NK-92 treated with Interleukin-12 subunit alpha and Interleukin-12 subunit beta, amount 100 ng/mL, for 24 hours (cell line): ENCODE results near the gene ZFPL1.

Source experiments
- DNase-seq: peaks from one replicate; lab custom pipeline; 2025; lab: John Stamatoyannopoulos, UW

The ZFPL1 gene

GRCh38 chr11:65059959-65060824 lies 23.8 kb upstream of the ZFPL1 start:
- no peak for DNase-seq

DNA sequence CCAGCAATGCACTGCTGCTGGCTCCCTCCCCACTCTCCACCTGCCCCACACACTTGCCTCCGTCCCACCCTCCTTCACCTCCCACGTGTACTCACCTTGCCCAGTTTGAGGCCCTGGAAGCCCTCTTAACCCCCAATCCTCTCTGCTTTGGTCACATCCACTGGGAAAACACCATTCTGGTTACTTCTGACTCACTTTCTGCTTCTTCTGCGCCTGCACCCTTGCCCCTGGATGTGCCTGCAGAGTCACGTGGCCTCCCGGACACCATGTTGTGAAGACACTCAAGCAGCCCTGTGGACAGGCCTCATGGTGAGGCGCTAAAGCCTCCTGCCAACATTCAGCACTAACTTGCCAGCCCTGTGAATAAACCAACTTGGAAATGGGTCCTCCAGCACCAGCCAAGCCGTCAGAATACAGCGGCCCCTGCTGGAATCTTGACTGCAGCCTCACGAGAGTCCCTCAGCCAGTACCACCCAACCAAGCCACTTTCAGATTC lies 23.1 kb upstream of the ZFPL1 start:
- DNase-seq, result no peak

GRCh38 chr11:65063532-65063931 lies 20.5 kb upstream of the ZFPL1 start:
- no peak for DNase-seq

DNA sequence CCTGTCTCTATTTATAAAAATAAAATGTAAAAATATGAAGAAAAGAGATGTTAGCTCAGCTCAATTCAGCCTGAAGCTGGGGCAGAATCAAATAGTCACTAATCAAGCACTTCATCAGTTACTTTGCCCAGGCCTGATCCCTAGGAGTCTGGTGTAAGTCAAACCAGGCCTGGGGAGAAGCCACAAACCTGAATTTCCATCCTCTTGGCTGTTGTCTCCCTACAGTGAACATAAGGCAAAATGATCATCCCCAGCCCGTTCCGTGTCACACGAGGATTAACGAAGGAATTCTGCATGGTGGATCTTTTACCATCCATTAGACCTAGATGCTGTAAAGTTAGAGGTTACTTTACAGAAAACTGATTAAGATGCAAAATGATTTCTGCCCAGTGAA lies 19.2 kb upstream of the ZFPL1 start:
- DNase-seq, result no peak

DNA sequence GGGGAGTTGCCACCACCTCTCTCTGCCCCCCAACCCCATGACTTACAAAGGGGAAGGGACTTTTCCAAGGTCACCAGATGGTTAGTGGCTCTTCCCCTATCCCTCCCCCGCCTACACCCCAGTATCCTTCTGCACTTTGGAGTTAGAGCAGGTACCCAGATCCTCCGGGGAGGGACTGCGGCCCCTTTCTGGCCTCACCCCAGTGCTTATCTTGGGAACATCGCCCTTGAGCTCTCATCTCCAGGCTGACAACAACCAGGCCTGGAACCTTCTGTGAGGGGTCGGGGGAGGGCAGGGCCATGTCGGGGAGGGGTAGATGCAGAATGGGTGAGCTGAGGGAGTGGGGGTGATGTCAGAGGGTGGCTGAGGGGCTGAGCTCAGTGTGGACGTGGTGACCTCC lies 18.2 kb upstream of the ZFPL1 start:
- no peak for DNase-seq

DNA sequence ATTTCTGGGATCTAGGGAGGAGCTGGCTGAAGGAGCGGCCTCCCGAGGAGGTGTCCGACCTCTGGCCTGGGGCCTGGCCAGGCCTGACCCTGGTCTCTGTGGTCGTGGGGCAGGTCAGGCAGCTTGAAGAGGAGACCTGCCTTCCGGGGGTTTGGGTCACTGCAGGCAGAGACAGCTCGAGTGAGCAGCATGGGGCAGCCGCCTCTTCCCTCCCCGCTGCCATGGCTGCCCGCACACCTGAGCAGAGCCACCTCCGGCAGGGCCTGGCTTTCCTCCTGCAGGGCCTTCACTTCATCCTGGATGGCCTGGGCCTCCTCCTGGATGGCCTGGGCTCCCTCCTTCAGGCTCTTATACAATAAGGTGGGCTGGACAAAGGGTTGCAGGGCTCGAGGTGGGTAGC lies 17.7 kb upstream of the ZFPL1 start:
- no peak for DNase-seq

GRCh38 chr11:65066805-65067291 lies 17.2 kb upstream of the ZFPL1 start:
- no peak for DNase-seq

GRCh38 chr11:65067446-65067845 lies 16.6 kb upstream of the ZFPL1 start:
- no peak for DNase-seq

- DNase-seq, result peak; percentile 63
Observed at GRCh38 chr11:65069217-65069616, 14.8 kb upstream of the ZFPL1 start.

- DNase-seq, result no peak
Observed at GRCh38 chr11:65071907-65072630, 12.0 kb upstream of the ZFPL1 start.

- no peak for DNase-seq
Observed at GRCh38 chr11:65072631-65072966, 11.4 kb upstream of the ZFPL1 start.

- DNase-seq, result no peak
Observed at GRCh38 chr11:65077451-65077850, 6.6 kb upstream of the ZFPL1 start.

- peak; percentile 30 for DNase-seq
Observed at GRCh38 chr11:65078151-65078550, 5.9 kb upstream of the ZFPL1 start.

DNA sequence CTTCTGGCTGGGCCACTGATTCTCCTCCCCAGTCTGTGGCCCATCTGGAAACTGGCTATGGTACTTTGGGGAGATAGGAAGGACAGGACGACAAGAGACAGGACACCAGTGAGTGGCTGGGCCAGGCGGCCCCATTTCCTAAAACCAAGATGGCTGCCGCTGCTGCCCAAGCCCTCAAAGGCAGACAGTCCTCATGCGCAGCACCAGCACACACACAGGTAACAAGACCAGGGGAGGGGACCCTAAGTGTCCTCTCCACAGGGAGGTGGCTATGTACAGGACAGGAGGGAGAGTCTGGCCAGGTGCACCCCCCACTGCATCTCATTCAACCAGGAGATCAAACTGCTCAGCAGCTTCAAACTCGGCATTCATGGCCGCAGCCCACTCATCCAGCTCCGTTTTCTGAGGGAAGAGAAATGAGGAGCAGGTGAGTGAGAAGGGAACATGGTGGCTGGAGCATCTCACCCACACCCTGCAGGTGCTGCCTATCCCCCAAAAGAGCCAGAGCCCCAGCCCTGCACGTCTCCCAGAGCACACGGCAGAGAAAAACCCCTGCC lies 5.2 kb upstream of the ZFPL1 start:
- no peak for DNase-seq

DNA sequence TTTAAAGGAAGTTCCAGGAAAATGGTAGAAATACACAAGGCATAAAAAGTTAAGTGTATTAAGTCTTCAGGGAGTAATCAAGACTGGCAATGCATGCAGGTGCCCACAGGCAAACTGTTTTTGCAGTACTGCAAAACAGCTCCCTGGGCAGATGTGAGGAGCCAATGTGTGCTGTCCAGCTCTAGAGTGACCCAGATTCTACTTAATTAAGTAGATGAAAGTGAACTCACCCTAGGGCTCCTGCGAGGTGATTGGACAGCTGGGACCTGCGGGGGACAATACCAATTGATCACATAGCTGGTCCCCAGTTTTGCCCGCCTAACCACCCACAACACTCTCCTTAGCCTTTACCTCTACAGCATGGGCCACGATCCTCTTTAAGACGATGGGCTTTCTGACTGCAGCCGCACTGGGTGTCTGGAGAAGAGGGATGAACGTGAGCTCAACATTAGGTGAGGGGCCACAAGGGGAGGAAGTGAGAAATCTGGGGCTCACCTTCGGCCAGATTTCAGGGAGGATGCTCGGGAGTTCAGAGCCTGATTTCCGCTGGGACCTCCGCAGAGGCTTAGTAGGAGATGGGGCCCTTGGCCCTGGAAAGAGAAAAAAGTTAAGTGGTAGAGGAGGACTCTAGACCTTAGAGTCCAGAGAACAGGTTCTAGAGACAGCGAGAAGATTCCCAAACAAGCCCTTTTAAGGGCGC lies 738 bp upstream of the ZFPL1 start:
- no peak for DNase-seq

DNA sequence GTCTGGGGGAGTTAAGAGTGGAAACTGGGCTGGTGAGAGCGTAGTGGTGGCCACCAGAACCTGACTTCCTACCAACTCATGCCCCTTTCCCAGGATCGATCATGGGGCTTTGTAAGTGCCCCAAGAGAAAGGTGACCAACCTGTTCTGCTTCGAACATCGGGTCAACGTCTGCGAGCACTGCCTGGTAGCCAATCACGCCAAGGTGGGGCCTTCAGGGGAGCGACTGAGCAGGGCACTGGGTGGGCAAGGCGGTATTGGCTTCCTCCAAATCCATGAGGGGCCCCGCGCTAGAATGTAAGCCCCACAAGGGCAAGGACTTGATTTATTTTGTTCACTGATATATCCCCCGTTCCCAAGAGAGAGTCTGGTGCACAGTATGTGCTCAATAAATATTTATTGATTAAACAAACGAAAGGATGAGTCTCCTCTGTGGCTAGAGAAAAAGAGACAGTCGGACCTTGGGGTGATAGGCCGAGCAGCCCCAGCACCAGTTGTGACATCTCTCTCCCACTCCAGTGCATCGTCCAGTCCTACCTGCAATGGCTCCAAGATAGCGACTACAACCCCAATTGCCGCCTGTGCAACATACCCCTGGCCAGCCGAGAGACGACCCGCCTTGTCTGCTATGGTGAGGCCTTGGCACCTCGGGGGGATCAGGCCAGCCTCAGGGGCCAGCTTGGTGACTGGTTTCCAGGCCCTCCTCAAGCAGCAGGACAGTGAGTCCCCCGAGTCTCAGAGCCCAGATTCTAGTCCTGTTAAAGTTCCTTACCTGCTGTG lies 765 bp downstream of the ZFPL1 start:
- DNase-seq, result no peak

- no peak for DNase-seq
Observed at GRCh38 chr11:65085446-65085845, 1.4 kb downstream of the ZFPL1 start.

DNA sequence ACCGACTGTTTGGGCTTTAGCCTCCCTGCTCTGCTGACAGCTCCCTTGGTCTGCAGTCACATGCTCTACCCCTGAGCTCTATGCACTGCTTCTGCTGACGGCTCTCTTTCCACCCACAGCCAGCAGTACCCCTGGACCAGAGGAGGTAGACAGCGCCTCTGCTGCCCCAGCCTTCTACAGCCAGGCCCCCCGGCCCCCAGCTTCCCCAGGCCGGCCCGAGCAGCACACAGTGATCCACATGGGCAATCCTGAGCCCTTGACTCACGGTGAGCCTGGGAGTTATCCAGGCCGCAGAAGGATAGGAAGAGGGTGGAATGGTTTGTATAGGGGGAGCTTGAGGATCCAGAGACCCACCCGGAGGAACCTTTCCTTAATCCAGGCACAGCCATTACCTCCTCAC lies 2.8 kb downstream of the ZFPL1 start:
- no peak for DNase-seq

- DNase-seq, result no peak
Observed at GRCh38 chr11:65087216-65087615, 3.2 kb downstream of the ZFPL1 start.

DNA sequence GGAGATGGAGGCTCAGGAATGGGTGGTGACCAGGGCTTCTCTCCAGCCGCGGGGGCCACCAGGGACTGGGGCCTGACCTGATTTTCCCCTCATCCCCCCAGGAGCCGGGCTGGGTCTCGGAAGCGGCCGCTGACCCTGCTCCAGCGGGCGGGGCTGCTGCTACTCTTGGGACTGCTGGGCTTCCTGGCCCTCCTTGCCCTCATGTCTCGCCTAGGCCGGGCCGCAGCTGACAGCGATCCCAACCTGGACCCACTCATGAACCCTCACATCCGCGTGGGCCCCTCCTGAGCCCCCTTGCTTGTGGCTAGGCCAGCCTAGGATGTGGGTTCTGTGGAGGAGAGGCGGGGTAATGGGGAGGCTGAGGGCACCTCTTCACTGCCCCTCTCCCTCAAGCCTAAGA lies 3.8 kb downstream of the ZFPL1 start:
- DNase-seq, result no peak

DNA sequence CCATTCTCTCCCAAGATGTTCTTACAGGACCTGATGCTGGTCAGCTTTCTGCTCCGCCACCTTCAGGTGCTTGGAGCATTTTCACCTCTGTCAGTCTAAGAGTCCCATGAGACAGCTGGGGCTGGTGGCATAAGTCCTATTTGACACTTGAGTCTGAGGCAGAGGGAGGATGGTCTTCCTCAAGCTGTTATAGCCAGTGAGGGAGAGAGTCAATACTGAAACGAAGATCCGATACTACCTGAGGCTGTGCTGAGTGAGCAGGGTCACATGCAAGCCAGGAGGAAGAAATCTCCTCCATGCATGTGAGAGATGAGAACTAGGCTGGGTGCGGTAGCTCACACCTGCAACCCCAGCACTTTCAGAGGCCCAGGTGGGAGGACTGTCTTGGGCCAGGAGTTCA lies 5.6 kb downstream of the ZFPL1 start:
- DNase-seq, result no peak

DNA sequence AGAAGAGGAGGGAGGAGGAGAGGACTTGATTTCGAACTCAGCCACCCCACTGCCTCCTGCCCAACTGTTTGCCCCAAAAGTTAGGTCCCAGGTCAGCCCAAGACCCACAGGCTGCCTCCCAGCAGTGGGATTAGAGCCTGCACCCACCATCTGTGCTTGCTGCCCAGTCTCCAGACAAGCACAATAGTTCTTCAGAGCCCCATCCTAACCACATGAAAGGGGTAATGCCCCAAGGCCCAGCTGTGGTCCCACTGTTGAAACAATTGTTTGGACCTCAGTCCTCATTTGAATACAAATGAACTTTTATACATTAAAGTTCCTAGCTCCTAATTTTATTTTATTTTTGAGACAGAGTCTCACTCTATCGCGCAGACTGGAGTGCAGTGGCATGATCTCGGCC lies 6.6 kb downstream of the ZFPL1 start:
- DNase-seq, result no peak
